GM06990 (cell line): ENCODE measurements around the gene CLEC2B.

Experiments used
- DNase-seq: peaks from one replicate; pipeline ENCODE4 v3.0.0-alpha.2; 2011; ENCODE audit not compliant: insufficient read length; ENCODE audit errors: extremely low read depth
- H3K27me3 ChIP-seq: replicated peaks from 2 replicates; pipeline ENCODE4 v1.6.0; 2011; ENCODE audit warnings: low read length; ENCODE audit not compliant: control insufficient read depth, insufficient read depth
- H3K36me3 ChIP-seq: 2 replicates; pipeline ENCODE4 v1.5.1; 2011; ENCODE audit warnings: low read length; ENCODE audit not compliant: control insufficient read depth, insufficient read depth
- H3K4me3 ChIP-seq: replicated peaks from 2 replicates; pipeline ENCODE4 v1.5.1; 2011; ENCODE audit warnings: low read depth, mild to moderate bottlenecking, control low read depth, low read length
- TF ChIP-seq, protein P1 (sequence below): IDR thresholded peaks from 2 replicates; pipeline ENCODE4 v1.5.1; 2011; ENCODE audit warnings: low read length, control low read depth, mild to moderate bottlenecking, inconsistent platforms; ENCODE audit not compliant: insufficient read depth, poor library complexity, severe bottlenecking

Gene CLEC2B

GRCh38 chr12:9895215-9895971 is 26.2 kb upstream of the CLEC2B start:
- TF ChIP-seq, protein P1, sequence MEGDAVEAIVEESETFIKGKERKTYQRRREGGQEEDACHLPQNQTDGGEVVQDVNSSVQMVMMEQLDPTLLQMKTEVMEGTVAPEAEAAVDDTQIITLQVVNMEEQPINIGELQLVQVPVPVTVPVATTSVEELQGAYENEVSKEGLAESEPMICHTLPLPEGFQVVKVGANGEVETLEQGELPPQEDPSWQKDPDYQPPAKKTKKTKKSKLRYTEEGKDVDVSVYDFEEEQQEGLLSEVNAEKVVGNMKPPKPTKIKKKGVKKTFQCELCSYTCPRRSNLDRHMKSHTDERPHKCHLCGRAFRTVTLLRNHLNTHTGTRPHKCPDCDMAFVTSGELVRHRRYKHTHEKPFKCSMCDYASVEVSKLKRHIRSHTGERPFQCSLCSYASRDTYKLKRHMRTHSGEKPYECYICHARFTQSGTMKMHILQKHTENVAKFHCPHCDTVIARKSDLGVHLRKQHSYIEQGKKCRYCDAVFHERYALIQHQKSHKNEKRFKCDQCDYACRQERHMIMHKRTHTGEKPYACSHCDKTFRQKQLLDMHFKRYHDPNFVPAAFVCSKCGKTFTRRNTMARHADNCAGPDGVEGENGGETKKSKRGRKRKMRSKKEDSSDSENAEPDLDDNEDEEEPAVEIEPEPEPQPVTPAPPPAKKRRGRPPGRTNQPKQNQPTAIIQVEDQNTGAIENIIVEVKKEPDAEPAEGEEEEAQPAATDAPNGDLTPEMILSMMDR, result no peak
- no peak for DNase-seq
- Histone ChIP-seq H3K36me3 (no peaks in the 10 kb centered on the region), H3K4me3 (no peak overlapping the region), H3K27me3 (peaks cover 2% of the 10 kb centered on the region; the same call in 1 of the 2 replicates)

- Histone ChIP-seq H3K4me3 (no peak overlapping the region), H3K27me3 (no peaks in the 10 kb centered on the region), H3K36me3 (no peaks in the 10 kb centered on the region)
- DNase-seq, result no peak
- TF ChIP-seq, protein P1, result no peak
Observed at GRCh38 chr12:9888665-9889273, 19.6 kb upstream of the CLEC2B start.

DNA sequence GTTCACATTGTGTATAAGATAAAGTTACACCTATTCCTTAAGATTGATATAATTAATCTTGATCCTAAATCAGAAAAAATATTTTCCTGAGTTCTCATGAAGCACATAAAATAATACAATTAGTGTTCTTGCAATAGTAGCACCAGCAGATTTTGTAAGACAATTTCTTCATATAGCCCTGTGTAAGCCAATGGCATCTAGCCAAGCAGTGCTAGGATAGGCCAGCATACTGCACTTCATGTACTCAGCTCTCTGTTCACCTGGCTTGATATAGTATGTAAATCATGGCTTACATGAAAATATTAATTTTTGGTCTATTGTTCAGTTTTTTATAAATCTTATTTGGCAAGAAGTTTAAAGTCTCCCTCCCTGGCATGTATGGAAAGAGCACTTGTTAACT is 14.0 kb upstream of the CLEC2B start:
- Histone ChIP-seq H3K36me3 (no peaks in the 10 kb centered on the region), H3K4me3 (no peak overlapping the region), H3K27me3 (no peaks in the 10 kb centered on the region)
- TF ChIP-seq, protein P1, result no peak
- DNase-seq, result no peak

- DNase-seq, result no peak
- H3K36me3 ChIP-seq, result no peaks in the 10 kb centered on the region
- TF ChIP-seq, protein P1, result no peak
- no peaks in the 10 kb centered on the region for H3K27me3 ChIP-seq
- no peak overlapping the region for H3K4me3 ChIP-seq
Observed at GRCh38 chr12:9881988-9882387, 12.8 kb upstream of the CLEC2B start.

- no peak for DNase-seq
- H3K36me3 ChIP-seq, result no peaks in the 10 kb centered on the region
- H3K4me3 ChIP-seq, result no peak within 1 kb of the TSS
- no peaks in the 10 kb centered on the region for H3K27me3 ChIP-seq
- TF ChIP-seq, protein P1, result no peak
Observed at GRCh38 chr12:9881246-9881645, 12.1 kb upstream of the CLEC2B start, which contains the start of gene KLRF2. Gene KLRF2, plus strand, starts transcription at chr12:9881489. Its CDS starts 107 bp downstream, at chr12:9881596.
